Heart left ventricle (tissue), 13 donors: ENCODE data around the gene MAT1A.
"Not testable (repeated sequence)": the region's sequence is repeated elsewhere in the genome, so short reads cannot be mapped to it uniquely, and the experiment has no call there.

Experiments used
- POLR2A ChIP-seq, 2 donors: fragments of 450-650 bp; IDR thresholded peaks; one replicate each; pipeline ENCODE4 v1.6.1; 2017; ENCODE audit warnings: antibody characterized with exemption in 2 of 2, mild to moderate bottlenecking in 2 of 2, moderate library complexity in 2 of 2
- TF ChIP-seq, protein P1 (sequence below), 12 donors: fragments of 200-600 bp; sonication (generic) in 4 of 12; IDR thresholded peaks; one replicate each; pipeline versions ENCODE4 v1.5.0 to v1.8.0; 2018 to 2022; ENCODE audit warnings: antibody characterized with exemption in 12 of 12, mild to moderate bottlenecking in 5 of 12
- donor health status: ischemic (EF 13 %, LVEDD 7.1; RV severe dilation, severe dysfunction).
- donor health status: DM: no; HTN: yes; CAD: no.
- donor health status: DM: no; HTN: no; CAD: no.
- donor health status: ischemic (EF 25% LVEDD 6.9; RV normal size, moderate dysfunction).
- donor health status: ischemic (EF 25% LVEDD 5.7; RV mildly dilated, moderate dysfunction).
- donor health status: ischemic (EF 35%, LVEDD 5.7; RV mildly dilated, moderate dysfunction).
- donor health status: nonischemic (EF 11% LVEDD 7.7; RV severe dilation, severe dysfunction).
- donor health status: DM: yes; HTN: yes; CAD: no.
- donor health status: PGD.
- donor health status: ischemic (EF 29% LVEDD 5.4; RV normal size, mild dysfunction).
- donor health status: nonischemic (EF 23%, LVEDD 6.1; RV moderate dilation, normal function).

DNA sequence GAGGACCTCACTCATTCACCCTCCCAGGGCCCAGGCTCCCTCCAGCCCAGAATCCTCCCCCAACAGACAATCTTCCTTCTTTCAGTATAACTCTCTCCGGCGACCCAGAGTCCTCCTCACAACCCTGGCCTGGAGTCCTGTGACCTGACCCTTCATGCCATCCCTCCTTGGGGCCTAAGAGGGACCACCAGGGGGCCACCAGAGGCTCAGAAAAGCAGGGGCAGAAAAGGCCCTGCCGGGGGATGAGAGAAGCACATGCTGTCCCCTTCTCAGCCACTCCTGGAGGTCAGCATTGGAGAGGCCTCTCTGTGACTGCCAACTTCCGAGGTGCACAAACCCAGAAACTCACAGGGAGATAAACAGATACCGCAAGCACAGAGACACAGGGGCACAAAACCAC is 53.0 kb downstream of the MAT1A start:
- TF ChIP-seq, protein P1, sequence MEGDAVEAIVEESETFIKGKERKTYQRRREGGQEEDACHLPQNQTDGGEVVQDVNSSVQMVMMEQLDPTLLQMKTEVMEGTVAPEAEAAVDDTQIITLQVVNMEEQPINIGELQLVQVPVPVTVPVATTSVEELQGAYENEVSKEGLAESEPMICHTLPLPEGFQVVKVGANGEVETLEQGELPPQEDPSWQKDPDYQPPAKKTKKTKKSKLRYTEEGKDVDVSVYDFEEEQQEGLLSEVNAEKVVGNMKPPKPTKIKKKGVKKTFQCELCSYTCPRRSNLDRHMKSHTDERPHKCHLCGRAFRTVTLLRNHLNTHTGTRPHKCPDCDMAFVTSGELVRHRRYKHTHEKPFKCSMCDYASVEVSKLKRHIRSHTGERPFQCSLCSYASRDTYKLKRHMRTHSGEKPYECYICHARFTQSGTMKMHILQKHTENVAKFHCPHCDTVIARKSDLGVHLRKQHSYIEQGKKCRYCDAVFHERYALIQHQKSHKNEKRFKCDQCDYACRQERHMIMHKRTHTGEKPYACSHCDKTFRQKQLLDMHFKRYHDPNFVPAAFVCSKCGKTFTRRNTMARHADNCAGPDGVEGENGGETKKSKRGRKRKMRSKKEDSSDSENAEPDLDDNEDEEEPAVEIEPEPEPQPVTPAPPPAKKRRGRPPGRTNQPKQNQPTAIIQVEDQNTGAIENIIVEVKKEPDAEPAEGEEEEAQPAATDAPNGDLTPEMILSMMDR (IDR thresholded peaks at IDR 0.05), result not testable (repeated sequence)
- not testable (repeated sequence) for TF ChIP-seq POLR2A (IDR thresholded peaks at IDR 0.05)
